NCI-H2196 treated with DMSO at 0.1 percent for 48 hours (cell line): ENCODE results near the gene ALKBH6.

Source experiments
- DNase-seq: peaks from one replicate; lab custom pipeline; 2025; ENCODE audit not compliant: unreplicated experiment; lab: John Stamatoyannopoulos, UW

ALKBH6 gene

GRCh38 chr19:35960432-35960972, 53.5 kb downstream of the ALKBH6 start:
- DNase-seq = no peak

GRCh38 chr19:35959968-35960320, 54.1 kb downstream of the ALKBH6 start:
- DNase-seq = no peak
